Right renal cortex interstitium (tissue), 3 donors: ENCODE data around the gene SGSH. TPM values are rescaled to one million over a fixed set of nuclear protein-coding genes. Genes with fewer than 3 reads are reported as not detected.

Experiments used
- DNase-seq, 3 donors: peaks; one replicate each; pipeline ENCODE4 v3.0.0-alpha.2; 2013; ENCODE audit warnings: low read depth in 3 of 3, low spot score in 2 of 3
- polyA plus RNA-seq, 3 donors: library from polyadenylated mRNA; unstranded; fragments of 120-200 nt; gene quantifications; one replicate each; pipeline ENCODE4 v1.2.1, GENCODE V29; 2013; ENCODE audit not compliant: insufficient read length in 3 of 3

The SGSH gene
- polyA plus RNA-seq, 3 donors = 29.3 to 30.7 (median 29.4) TPM

- DNase-seq = no peak
Observed at GRCh38 chr17:80160536-80160935, 59.6 kb downstream of the SGSH start.

Other genes with a start within 250 kb of the SGSH start
- 10 to 100 TPM; 31.3 to 32.7 (median 31.5) TPM for gene TBC1D16, start 184.5 kb downstream of the SGSH start, polyA plus RNA-seq
- 10 to 100 TPM in 1 of 3 donors, 1 to 10 TPM in 2; 9.4 to 15.6 (median 9.6) TPM for gene CCDC40, start 183.7 kb downstream of the SGSH start, polyA plus RNA-seq
- gene GAA, start 118.8 kb downstream of the SGSH start, polyA plus RNA-seq = 10 to 100 TPM; 31.4 to 44.4 (median 33.3) TPM
- gene EIF4A3, start 73.2 kb downstream of the SGSH start, polyA plus RNA-seq = 100 to 1,000 TPM; 122 to 138 (median 127) TPM
- gene CARD14, start 50.3 kb downstream of the SGSH start, polyA plus RNA-seq = under 1 TPM; 0.57 to 0.93 (median 0.83) TPM
- 10 to 100 TPM; 20.2 to 22.7 (median 22.4) TPM for gene SLC26A11, start 94 bp upstream of the SGSH start, polyA plus RNA-seq
- gene RNF213, start 40.5 kb upstream of the SGSH start, polyA plus RNA-seq = 10 to 100 TPM; 47.5 to 56.8 (median 50.5) TPM
- gene ENDOV, start 194.8 kb upstream of the SGSH start, polyA plus RNA-seq = 10 to 100 TPM; 24.3 to 28.9 (median 25.6) TPM